GM12865 (cell line): Measurements from ENCODE around the gene MAP4K3.

Experiments used
- DNase-seq: peaks from one replicate; pipeline ENCODE4 v3.0.0; 2010; ENCODE audit warnings: low read depth
- H3K4me3 ChIP-seq: 2 replicates; pipeline ENCODE4 v1.5.1; 2011; ENCODE audit warnings: mild to moderate bottlenecking, low read depth, low read length, control low read depth
- CTCF ChIP-seq: IDR thresholded peaks from 2 replicates; pipeline ENCODE4 v1.5.1; 2011; ENCODE audit warnings: low read length, control low read depth, low read depth, inconsistent platforms; ENCODE audit not compliant: insufficient read depth; ENCODE audit errors: missing control alignments

Gene MAP4K3

GRCh38 chr2:39313575-39313974 is 123.5 kb downstream of the MAP4K3 start:
- no peak for DNase-seq
- TF ChIP-seq CTCF: no peak
- no peak overlapping the region for H3K4me3 ChIP-seq

- no peak overlapping the region for H3K4me3 ChIP-seq
- no peak for TF ChIP-seq CTCF
- no peak for DNase-seq
Observed at GRCh38 chr2:39311469-39311868, 125.6 kb downstream of the MAP4K3 start.

- TF ChIP-seq CTCF: no peak
- DNase-seq: no peak
- no peak overlapping the region for H3K4me3 ChIP-seq
Observed at GRCh38 chr2:39308778-39309177, 128.3 kb downstream of the MAP4K3 start.

- DNase-seq: no peak
- TF ChIP-seq CTCF: no peak
- H3K4me3 ChIP-seq: no peak overlapping the region
Observed at GRCh38 chr2:39306626-39307025, 130.5 kb downstream of the MAP4K3 start.

GRCh38 chr2:39304729-39305128 is 132.4 kb downstream of the MAP4K3 start:
- no peak overlapping the region for H3K4me3 ChIP-seq
- DNase-seq: no peak
- no peak for TF ChIP-seq CTCF

GRCh38 chr2:39304200-39304599 is 132.9 kb downstream of the MAP4K3 start:
- TF ChIP-seq CTCF: no peak
- DNase-seq: no peak
- H3K4me3 ChIP-seq: no peak overlapping the region

- H3K4me3 ChIP-seq: no peak overlapping the region
- TF ChIP-seq CTCF: no peak
- DNase-seq: no peak
Observed at GRCh38 chr2:39301352-39301751, 135.7 kb downstream of the MAP4K3 start.
